ENCODE measurements around the gene SLC6A9.

Gene SLC6A9

DNA sequence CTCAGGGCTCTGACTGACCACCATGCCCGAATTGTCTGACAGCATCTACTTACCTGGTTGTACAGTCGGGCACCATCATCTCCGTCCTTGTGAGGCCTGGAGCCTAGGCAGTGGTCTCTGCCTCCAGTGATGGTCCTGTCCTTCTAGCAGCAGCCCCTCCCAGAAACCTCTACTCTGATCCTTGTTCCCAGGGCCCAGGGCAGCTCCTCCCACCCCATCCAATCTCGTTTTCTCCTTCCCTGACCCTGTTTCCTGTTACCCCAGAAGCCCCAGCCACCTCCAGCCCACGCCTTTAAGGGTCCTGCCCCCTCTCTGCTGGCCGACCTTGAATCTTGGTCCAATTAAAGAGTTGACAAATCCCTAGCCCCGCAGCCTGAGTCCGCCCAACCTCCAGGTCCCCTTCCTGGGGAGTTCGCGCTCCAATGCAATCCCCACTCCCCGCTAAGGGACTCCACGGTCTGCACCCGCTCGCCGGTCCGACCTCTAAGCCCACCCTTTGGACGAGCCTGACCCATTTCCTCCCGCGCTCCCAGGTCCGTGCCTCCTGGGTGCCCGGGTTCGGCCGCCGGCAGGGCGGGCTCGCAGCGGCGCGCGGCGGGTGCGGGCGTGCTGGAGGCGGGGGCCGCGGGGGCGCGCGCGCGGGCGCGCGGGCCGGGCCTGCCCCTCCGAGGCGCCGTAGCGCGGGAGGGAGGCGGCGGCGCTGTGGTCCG, 52.6 kb downstream of the SLC6A9 start, which contains the start of gene B4GALT2:
TSS of gene B4GALT2 (plus strand) at position 660 of the 710 bp plus-strand sequence. CDS start 1,951 bp downstream, outside the sequence.
- no peak for DNase-seq (ENCODE audit: extremely low read depth, low read depth)
- peak within 1 kb of the TSS; percentile 63 for H3K4me3 ChIP-seq (replicated peaks; ENCODE audit: low read depth, low read length)
- TF ChIP-seq, protein P1, sequence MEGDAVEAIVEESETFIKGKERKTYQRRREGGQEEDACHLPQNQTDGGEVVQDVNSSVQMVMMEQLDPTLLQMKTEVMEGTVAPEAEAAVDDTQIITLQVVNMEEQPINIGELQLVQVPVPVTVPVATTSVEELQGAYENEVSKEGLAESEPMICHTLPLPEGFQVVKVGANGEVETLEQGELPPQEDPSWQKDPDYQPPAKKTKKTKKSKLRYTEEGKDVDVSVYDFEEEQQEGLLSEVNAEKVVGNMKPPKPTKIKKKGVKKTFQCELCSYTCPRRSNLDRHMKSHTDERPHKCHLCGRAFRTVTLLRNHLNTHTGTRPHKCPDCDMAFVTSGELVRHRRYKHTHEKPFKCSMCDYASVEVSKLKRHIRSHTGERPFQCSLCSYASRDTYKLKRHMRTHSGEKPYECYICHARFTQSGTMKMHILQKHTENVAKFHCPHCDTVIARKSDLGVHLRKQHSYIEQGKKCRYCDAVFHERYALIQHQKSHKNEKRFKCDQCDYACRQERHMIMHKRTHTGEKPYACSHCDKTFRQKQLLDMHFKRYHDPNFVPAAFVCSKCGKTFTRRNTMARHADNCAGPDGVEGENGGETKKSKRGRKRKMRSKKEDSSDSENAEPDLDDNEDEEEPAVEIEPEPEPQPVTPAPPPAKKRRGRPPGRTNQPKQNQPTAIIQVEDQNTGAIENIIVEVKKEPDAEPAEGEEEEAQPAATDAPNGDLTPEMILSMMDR (IDR thresholded peaks at IDR 0.05; ENCODE audit: low read depth, low read length, missing control alignments) = no peak

DNA sequence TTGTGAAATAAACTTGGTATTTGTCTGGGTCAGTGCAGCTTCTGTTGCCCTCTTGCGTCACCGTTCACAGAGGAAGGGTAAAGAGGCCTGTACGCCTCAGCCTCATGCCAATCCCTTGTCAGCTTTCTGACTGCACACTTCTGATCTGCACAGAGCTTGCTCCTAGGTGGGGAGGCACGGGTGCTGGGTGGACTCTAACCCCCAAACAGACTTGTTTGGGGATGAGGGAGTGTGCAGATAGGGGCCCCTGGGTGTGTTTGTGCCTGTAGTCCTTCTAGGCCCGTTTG, 53.1 kb downstream of the SLC6A9 start:
- TF ChIP-seq, protein P1 (IDR thresholded peaks at IDR 0.05; ENCODE audit: low read depth, low read length, missing control alignments) = no peak
- DNase-seq (ENCODE audit: extremely low read depth, low read depth) = no peak
- peak overlapping the region; percentile 47 for H3K4me3 ChIP-seq (replicated peaks; ENCODE audit: low read depth, low read length)

DNA sequence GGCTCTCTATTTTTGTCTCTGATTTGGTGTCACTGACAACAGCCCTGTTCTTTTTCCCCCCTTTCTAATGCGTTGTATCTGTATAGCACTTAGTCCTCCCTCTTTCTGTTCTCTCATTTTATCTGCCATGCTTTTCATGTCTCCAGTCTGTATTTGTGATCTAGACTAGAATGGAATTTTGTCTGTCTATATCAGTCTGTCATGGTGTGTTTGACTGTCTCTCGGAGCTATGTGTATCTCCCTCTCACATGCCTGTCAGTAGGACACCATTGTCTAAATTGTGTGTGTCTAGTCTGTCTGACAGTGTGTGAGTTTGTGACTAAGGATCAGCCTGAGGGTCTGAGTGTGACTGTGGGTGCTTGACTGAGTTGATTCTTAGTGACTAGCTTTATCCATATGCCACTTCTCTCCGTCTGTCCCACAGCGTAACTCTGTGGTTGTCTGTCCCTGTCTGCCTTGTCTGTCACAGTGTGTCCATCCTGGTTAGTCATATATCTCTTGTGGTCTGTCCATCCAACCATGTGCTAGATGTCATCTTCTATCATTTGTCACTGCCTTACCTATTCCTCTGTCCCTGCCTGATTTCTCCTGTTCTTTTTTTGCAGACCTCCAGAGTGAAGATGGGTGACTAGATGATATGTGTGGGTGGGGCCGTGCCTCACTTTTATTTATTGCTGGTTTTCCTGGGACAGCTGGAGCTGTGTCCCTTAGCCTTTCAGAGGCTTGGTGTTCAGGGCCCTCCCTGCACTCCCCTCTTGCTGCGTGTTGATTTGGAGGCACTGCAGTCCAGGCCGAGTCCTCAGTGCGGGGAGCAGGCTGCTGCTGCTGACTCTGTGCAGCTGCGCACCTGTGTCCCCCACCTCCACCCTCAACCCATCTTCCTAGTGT, 53.6 kb downstream of the SLC6A9 start:
- no peak for DNase-seq (ENCODE audit: extremely low read depth, low read depth)
- peak overlapping the region; percentile 86 for H3K4me3 ChIP-seq (replicated peaks; ENCODE audit: low read depth, low read length)
- TF ChIP-seq, protein P1 (IDR thresholded peaks at IDR 0.05; ENCODE audit: low read depth, low read length, missing control alignments) = no peak

DNA sequence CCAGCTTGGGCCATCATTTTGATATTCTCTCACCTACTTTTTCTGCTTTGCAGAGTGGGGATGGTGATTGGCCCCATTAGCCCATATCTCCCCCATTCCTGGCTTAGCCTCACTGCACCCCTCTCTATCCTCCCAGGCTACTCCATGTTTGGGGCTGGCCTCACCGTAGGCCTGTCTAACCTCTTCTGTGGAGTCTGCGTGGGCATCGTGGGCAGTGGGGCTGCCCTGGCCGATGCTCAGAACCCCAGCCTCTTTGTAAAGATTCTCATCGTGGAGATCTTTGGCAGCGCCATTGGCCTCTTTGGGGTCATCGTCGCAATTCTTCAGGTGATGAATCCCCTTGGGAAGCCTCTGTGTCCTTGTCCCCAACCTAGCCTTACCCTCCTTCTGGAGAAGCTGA, 54.4 kb downstream of the SLC6A9 start:
- H3K4me3 ChIP-seq (replicated peaks; ENCODE audit: low read depth, low read length) = peak overlapping the region; percentile 86; the same call in 1 of the 2 replicates
- TF ChIP-seq, protein P1 (IDR thresholded peaks at IDR 0.05; ENCODE audit: low read depth, low read length, missing control alignments) = no peak

DNA sequence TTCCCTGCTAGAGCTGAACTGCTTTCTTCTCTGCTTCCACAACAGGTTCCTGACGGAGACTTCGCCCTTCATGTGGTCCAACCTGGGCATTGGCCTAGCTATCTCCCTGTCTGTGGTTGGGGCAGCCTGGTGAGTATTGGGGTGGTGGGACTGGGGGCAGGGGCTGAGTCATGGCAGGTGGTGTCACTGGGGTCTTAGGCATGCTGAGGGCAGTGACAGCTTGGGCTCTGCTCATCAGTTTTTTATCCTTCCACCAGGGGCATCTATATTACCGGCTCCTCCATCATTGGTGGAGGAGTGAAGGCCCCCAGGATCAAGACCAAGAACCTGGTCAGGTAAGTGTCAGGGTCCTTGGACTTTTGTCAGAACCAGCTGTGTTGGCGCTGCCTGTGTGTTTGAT, 55.2 kb downstream of the SLC6A9 start:
- TF ChIP-seq, protein P1 (IDR thresholded peaks at IDR 0.05; ENCODE audit: low read depth, low read length, missing control alignments) = no peak
- DNase-seq (ENCODE audit: extremely low read depth, low read depth) = no peak
- peak overlapping the region; percentile 86 for H3K4me3 ChIP-seq (replicated peaks; ENCODE audit: low read depth, low read length)

More for the DNA sequence above, 54.4 kb downstream of the SLC6A9 start:
- no peak for DNase-seq (ENCODE audit: extremely low read depth, low read depth)

DNA sequence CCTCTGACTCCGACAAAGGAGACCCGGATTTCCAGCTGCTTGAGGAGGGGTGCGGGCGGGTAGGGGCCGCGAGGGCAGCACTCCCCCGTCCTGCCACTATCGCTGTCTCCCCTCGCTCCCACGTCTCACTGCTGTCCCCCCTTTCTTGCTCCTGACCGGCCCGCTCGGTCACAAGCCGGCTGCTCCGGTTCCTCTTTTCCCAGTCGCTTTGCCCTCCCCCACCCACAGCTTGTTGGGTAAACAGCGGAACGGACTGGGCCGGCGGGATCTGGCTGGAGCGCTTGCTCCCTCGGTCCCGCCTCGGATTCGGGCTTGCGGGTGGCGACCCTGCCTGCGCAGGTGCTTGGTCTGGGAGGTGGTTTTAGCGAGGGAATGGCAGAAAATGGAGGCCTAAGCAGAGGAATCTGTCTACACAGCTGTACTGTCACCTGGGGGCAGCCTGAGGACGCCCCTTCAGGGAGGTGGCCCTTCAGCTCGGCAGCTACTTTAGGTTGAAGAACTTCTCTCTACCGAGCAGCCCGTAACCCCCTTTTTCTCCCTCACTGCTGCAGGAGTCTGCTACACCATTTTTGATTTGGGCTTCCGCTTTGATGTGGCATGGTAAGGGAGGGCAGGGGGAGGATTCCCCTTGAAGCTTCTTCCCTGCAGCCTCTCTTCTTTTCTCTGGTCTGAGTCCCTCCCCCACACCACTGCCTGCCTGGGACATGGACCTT, 55.9 kb downstream of the SLC6A9 start:
- peak overlapping the region; percentile 86 for H3K4me3 ChIP-seq (replicated peaks; ENCODE audit: low read depth, low read length)
- no peak for DNase-seq (ENCODE audit: extremely low read depth, low read depth)
- TF ChIP-seq, protein P1 (IDR thresholded peaks at IDR 0.05; ENCODE audit: low read depth, low read length, missing control alignments) = no peak

All from HFF-Myc (cell line).